ENCODE measurements around the gene PLEKHG1. TPM values are rescaled to one million over a fixed set of nuclear protein-coding genes. Genes with fewer than 3 reads are reported as not detected.

The PLEKHG1 gene
- total RNA-seq, 1 donor from 2014 or later, result 0.57 TPM

GRCh38 chr6:150617496-150618460 lies 18.1 kb downstream of the PLEKHG1 start:
- intact Hi-C loops (cut with micrococcal nuclease), result no loop called here

- intact Hi-C loops (cut with micrococcal nuclease), result no loop called here
These were observed 19.6 kb downstream of the PLEKHG1 start for GRCh38 chr6:150619275-150619674.

GRCh38 chr6:150620244-150620643 lies 20.6 kb downstream of the PLEKHG1 start:
- intact Hi-C loops (cut with micrococcal nuclease), result no loop called here

GRCh38 chr6:150620763-150621162 lies 21.1 kb downstream of the PLEKHG1 start:
- intact Hi-C loops (cut with micrococcal nuclease), result no loop called here

DNA sequence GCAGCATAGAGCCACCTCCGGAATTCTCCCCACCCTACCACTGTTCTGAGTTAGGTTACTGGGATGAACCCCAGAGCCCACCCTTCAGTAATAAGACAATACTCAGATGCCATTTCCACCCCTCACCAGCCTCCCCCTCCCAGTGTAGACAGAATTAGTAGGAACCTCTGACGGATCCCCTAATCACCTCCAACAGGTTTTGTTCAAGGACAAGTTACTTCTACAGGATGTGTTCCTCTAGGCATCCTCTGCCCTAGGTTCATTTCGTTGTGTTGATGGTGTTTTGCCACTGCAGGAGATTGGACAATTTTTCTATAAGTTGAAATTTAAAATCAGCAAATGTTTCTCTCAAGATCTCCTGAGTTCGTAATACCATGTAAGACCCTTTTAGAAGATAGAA lies 22.8 kb downstream of the PLEKHG1 start:
- intact Hi-C loops (cut with micrococcal nuclease), result no loop called here

DNA sequence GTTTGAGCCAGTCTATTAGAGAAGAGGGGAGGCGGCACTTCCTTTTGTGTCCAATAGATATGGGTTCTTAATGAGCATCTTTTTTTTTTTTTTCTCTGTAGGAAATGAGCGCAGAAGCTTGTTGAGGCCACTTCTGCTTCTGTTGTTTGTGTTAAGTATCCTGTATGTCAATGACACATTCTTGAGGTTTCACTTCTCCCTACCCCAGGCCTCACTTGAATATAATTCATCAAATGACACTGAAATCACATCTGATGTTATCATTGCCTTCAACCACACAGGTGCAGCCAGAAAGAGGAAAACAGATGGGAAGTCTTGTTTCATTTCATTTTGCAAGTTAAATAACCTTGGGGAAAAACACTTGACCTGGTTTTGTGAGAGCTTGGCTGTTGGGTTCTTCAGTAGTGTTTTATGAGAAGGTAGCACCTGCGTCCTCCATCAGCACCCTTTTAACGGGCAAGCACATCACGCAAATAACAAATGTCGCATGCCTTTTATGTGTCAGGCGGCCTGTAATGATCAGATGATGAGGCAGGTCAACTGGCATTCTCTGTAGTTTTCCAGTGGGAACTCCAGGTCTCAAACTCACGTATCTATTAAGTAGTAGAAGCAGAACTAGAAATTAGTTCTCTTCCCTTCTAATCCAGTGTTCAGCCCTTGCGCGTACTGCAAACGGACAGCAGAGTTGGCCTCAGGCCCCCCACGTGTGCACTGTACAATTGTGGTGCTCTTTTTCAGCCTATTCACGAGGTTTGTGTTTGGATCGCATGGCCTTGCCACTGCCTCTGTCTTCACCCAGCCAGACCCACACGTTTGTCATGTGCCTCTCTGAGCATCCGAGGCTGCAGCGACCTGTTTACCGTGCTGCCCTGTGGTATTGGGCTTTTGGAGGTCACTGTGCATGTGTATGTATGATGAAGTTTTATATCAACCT lies 23.5 kb downstream of the PLEKHG1 start:
- intact Hi-C loops (cut with micrococcal nuclease), result no loop called here

DNA sequence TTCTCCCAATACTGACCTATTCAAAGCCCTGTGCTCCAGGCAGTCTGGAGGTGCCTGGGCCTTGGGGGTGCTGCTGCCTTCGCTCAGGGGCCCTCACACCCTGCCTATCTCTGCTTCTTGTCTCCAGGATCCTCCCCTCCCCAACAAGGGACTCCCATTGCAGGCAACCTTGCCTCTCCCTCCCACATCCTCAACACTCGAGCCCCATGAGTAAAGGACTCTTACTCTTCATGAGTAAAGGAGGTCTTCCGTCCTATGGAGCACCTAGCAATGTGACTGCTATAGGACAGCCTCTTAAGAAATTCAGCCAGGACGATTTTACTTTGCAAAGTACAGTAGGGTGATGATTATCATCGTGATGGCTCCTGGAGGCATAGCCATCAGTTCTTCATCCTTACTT lies 24.5 kb downstream of the PLEKHG1 start:
- intact Hi-C loops (cut with micrococcal nuclease), result no loop called here

- intact Hi-C loops (cut with micrococcal nuclease), result no loop called here
These were observed 26.2 kb downstream of the PLEKHG1 start for GRCh38 chr6:150625927-150626326.

DNA sequence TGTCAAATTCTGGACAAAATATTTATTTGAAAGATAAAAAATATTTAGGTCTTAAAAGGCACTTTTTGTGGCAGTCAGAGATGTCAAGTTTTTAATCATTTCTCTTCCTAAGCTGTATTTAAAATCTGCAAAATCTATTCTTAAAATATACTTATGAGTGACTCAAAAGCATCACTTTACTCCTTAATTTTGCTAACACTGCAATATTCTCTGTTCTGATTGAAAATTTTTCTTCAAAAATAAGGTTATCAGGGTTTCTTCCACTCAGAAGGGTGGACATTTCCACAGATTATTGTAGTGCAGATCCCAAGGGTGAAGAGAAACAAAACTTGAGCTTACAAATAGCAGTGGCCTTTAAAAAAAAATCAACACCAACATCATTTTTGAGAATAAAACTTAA lies 27.5 kb downstream of the PLEKHG1 start:
- intact Hi-C loops (cut with micrococcal nuclease), result no loop called here

GRCh38 chr6:150627585-150628025 lies 27.9 kb downstream of the PLEKHG1 start:
- intact Hi-C loops (cut with micrococcal nuclease), result no loop called here

- intact Hi-C loops (cut with micrococcal nuclease), result no loop called here
These were observed 29.2 kb downstream of the PLEKHG1 start for GRCh38 chr6:150628908-150629307.

DNA sequence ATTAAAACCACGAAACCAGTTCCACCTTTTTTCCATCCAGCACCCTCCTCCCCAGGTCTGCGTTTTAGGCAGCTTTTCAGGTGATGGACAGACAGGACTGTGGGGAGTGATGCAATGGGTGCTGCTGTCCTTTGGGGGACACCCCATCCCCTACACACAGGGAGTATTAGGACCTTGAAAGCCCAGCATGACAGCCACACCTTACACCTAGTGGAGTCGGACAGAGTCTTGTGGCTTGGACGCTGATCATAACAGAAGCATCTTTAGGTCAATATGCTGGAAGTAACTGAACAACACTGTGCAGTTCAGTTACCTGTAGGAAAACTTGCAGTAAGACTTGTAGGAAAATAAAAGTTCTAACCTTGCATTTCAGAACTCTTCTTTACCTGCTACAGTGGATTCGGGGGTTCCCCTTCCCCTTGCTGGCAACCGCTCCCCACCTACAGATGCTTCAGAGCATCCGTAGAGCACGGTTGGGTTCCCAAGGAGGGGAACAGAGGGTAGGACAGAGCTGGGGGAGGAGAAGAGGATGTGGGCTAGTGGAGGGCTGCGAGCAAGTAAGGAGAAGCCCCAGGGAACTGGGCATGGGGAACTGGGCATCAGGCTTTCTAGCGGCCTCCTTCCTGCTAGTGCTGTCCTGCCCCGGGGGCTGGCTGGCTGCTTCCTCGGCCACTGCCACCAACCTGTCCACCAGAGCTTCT lies 31.7 kb downstream of the PLEKHG1 start:
- intact Hi-C loops (cut with micrococcal nuclease), result no loop called here

DNA sequence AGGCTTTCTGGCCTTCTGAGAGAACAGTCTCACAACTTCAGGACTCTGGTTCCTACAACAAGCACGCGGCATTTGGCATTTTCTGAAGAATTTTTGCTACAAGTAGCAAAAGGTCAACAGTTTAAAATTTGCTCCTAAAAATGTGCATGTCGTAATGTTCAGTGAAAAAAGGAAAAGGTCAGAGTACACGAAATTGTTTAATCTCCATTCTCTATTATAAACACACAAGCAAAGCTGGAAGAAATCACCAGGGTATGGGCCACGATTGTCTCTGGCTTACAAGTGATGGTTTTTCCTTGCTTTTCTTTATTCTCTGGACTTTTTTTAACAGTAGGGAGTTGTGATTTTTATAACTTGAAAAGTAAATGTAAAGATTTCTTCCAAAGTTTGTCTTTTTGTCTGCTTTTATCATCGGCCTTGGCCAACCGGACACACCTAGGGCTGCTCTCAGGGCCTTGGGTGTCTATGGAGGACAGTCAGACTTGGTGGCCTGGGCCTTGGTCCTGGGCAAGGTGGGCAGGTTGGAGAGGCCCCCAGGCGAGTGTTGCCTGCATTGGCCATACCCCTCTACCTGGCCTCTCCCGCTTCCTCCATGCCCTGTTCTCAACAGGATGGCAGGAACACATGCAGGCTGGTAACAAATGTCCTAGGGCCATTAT lies 32.4 kb downstream of the PLEKHG1 start:
- intact Hi-C loops (cut with micrococcal nuclease), result no loop called here

DNA sequence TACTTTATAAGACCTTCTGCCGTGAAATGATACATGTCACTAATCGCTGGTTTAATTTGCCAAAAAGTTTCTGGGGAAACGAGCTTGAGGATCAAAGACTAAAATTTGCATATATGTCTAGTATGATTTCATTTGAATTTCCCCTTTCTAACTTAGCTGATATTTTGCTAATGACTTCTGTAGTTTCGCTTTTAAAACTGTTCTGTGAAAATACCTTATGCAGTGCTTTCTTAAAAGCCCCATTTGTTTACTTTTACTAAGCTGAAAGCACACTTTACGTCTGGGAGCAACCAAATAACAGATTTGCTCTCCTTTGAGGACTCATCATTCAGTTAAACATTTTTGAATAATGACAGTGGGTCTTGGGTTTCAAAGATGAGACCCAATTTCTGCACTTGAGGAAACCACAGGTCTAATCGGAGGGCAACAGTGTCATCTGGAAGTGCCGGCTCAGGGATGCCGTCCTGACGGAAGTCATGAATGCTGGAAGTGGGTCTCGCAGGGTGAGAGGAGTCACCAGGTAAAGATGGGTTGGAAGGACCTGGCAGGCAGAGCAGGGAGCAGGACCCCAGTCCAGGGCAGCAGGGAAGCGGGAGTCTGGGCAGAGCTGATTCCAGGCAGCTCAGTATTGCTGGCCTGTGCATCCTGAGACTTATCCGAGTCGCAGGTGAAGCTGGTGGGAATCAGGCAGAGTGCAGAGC lies 33.2 kb downstream of the PLEKHG1 start:
- intact Hi-C loops (cut with micrococcal nuclease), result no loop called here

GRCh38 chr6:150633486-150633834 lies 33.8 kb downstream of the PLEKHG1 start:
- intact Hi-C loops (cut with micrococcal nuclease), result no loop called here

GRCh38 chr6:150634176-150634963 lies 34.7 kb downstream of the PLEKHG1 start:
- intact Hi-C loops (cut with micrococcal nuclease), result no loop called here

- intact Hi-C loops (cut with micrococcal nuclease), result no loop called here
These were observed 35.2 kb downstream of the PLEKHG1 start for GRCh38 chr6:150634964-150635292.

DNA sequence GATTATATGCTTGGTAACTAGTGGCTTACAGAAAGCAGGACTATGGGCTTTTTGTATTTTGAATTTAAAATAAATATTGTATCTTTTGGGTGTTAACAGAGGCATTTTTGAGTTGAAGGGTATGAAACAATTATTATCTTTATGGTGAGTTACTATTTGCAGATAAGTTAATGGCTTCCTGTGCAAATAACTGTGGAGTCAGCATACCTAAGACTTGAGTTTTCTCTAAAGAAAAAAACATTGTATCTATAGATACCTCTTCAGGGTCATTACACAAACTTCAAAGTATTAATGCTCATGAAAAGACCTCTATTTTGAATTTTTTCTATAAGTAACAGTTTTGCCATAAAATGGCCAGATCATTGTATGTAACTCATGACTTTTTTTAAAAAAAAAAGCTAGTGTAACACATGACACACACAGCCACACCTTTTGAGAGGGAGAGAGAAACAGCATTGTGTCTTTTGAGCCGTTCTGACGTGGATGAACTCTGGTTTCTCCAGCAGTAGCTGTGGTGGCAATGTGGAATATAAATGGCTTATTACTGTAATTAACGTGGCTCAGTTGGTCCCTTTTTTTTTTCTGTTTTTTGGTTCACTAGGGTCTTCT lies 36.3 kb downstream of the PLEKHG1 start:
- intact Hi-C loops (cut with micrococcal nuclease), result no loop called here

DNA sequence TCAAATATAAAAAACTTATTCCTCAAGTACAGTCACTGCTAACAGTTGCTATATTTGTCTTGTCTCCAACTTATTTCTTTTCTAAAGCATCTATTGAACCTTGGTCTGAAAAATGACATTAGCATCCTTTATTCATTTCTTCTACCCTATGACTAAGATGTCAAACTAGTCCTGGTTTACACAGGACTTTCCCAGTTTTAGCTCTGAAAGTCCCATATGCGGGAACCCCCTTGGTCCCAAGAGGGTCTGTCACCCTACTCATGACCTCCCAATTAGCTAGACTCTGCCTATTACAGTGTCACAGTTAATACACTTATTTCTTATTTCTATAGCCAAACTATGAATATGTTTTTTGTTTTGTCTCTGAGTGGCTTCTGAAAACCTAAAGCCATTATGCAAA lies 37.1 kb downstream of the PLEKHG1 start:
- intact Hi-C loops (cut with micrococcal nuclease), result no loop called here
